Measurements from ENCODE around the gene LHFPL3.

- TF ChIP-seq CTCF (IDR thresholded peaks at IDR 0.05) (no peak), POLR2A (IDR thresholded peaks at IDR 0.05) (no peak)
These were observed 43.6 kb downstream of the LHFPL3 start for GRCh38 chr7:104371980-104372357.
